Testis (tissue), 3 donors: Measurements from ENCODE around the gene EPGN. TPM values are rescaled to one million over a fixed set of nuclear protein-coding genes. Genes with fewer than 3 reads are reported as not detected.

ENCODE experiments used
- DNase-seq: peaks from one replicate; pipeline ENCODE4 v3.0.0-alpha.2; 2019
- H3K27ac ChIP-seq, 2 donors: fragments of 200-600 bp; sonication (generic); one replicate each; pipeline ENCODE4 v1.5.1; 2019
- H3K27me3 ChIP-seq: fragments of 200-600 bp; sonication (generic); one replicate; pipeline ENCODE4 v1.5.1; 2019
- H3K36me3 ChIP-seq: fragments of 200-600 bp; sonication (generic); one replicate; pipeline ENCODE4 v1.5.1; 2017; ENCODE audit warnings: low read depth; ENCODE audit errors: missing control alignments
- H3K4me1 ChIP-seq: fragments of 200-600 bp; sonication (generic); one replicate; pipeline ENCODE4 v1.5.1; 2019
- H3K4me3 ChIP-seq, 2 donors: fragments of 200-600 bp; sonication (generic); one replicate each; pipeline ENCODE4 v1.5.1; 2017 to 2019
- H3K9me3 ChIP-seq: fragments of 200-600 bp; sonication (generic); one replicate; pipeline ENCODE4 v1.5.1; 2017
- CTCF ChIP-seq, 3 experiments: fragments of 450-650 bp in 2 of 3; fragments of 200-600 bp in 1 of 3; sonication (generic) in 1 of 3; IDR thresholded peaks; one replicate each; pipeline ENCODE4 v1.5.1; 2016 to 2019; ENCODE audit warnings: antibody characterized with exemption in 3 of 3, mild to moderate bottlenecking in 2 of 3, moderate library complexity in 1 of 3
- POLR2A ChIP-seq: fragments of 450-650 bp; IDR thresholded peaks from one replicate; pipeline ENCODE4 v1.6.1; 2017; ENCODE audit warnings: antibody characterized with exemption, mild to moderate bottlenecking, moderate library complexity
- WGBS, 2 donors: methylation state at CpG; one replicate each; pipeline ENCODE4 v1.1.5; 2018; 5-methylcytosine and 5-hydroxymethylcytosine counted together
- intact Hi-C: fragments of 100-400 bp; cut with DNase I; formaldehyde crosslinking; loops from one replicate; pipeline ENCODE4 v1.15.1; 2023; ENCODE audit warnings: low total_unique reads
- polyA plus RNA-seq: library from polyadenylated mRNA; stranded (reverse); fragments of 350-450 nt; fragmentation: Illumina TruSeq; extraction: RNeasy Lipid Tissue Mini Kit (QIAGEN cat#74804); gene quantifications from one replicate; pipeline ENCODE4 v1.2.3, GENCODE V29; 2014; ENCODE audit warnings: low read depth, low replicate concordance; ENCODE audit not compliant: insufficient read depth
- total RNA-seq, 2 donors: library from RNA; depleted of rRNA; stranded (reverse); fragments of >200 nt; gene quantifications; one replicate each; pipeline ENCODE4 v1.2.3, GENCODE V29; 2016

Gene EPGN
- total and polyA plus RNA-seq, 3 donors from 2014 or later = 0.25 to 1.7 TPM; not detected in 1

GRCh38 chr4:74266081-74266480 lies 42.2 kb upstream of the EPGN start:
- DNase-seq = no peak
- H3K4me3 ChIP-seq = no peak overlapping the region
- H3K36me3 ChIP-seq = no peaks in the 10 kb centered on the region
- intact Hi-C loops = no loop called here
- H3K27ac ChIP-seq = no peak overlapping the region
- TF ChIP-seq CTCF (IDR thresholded peaks at IDR 0.05) = no peak
- no peak for TF ChIP-seq POLR2A
- no peaks in the 10 kb centered on the region for H3K4me1 ChIP-seq
- H3K27me3 ChIP-seq = no peaks in the 10 kb centered on the region
- H3K9me3 ChIP-seq = no peaks in the 10 kb centered on the region

- H3K27me3 ChIP-seq = no peaks in the 10 kb centered on the region
These were observed 40.2 kb upstream of the EPGN start for GRCh38 chr4:74267998-74268606.

GRCh38 chr4:74268643-74269042 lies 39.6 kb upstream of the EPGN start:
- no peak overlapping the region for H3K27ac ChIP-seq
- 91 to 96% methylated on average over 2 of the region's 2 CpGs for WGBS, 2 donors
- H3K27me3 ChIP-seq = no peaks in the 10 kb centered on the region
- no peak for TF ChIP-seq CTCF (IDR thresholded peaks at IDR 0.05)
- TF ChIP-seq POLR2A = no peak
- no peaks in the 10 kb centered on the region for H3K9me3 ChIP-seq
- no peak for DNase-seq
- H3K4me3 ChIP-seq = no peak overlapping the region
- no peaks in the 10 kb centered on the region for H3K4me1 ChIP-seq
- H3K36me3 ChIP-seq = no peaks in the 10 kb centered on the region
- intact Hi-C loops = no loop called here

More at GRCh38 chr4:74267998-74268606, 40.2 kb upstream of the EPGN start:
- DNase-seq = no peak
- Histone ChIP-seq H3K4me3 (no peak overlapping the region), H3K4me1 (no peaks in the 10 kb centered on the region), H3K36me3 (no peaks in the 10 kb centered on the region), H3K9me3 (no peaks in the 10 kb centered on the region), H3K27ac (no peak overlapping the region)
- intact Hi-C loops = no loop called here
- no peak for TF ChIP-seq POLR2A
- no peak for TF ChIP-seq CTCF (IDR thresholded peaks at IDR 0.05)

GRCh38 chr4:74278490-74278889 lies 29.8 kb upstream of the EPGN start:
- no peaks in the 10 kb centered on the region for H3K36me3 ChIP-seq
- H3K4me3 ChIP-seq = no peak overlapping the region
- H3K4me1 ChIP-seq = no peaks in the 10 kb centered on the region
- intact Hi-C loops = no loop called here
- H3K9me3 ChIP-seq = no peaks in the 10 kb centered on the region
- DNase-seq = no peak
- TF ChIP-seq POLR2A (no peak), CTCF (IDR thresholded peaks at IDR 0.05) (no peak)
- no peak overlapping the region for H3K27ac ChIP-seq
- 72 to 74% methylated on average over 3 of the region's 3 CpGs for WGBS, 2 donors
- no peaks in the 10 kb centered on the region for H3K27me3 ChIP-seq

GRCh38 chr4:74279716-74280115 lies 28.6 kb upstream of the EPGN start:
- no peaks in the 10 kb centered on the region for H3K4me1 ChIP-seq
- 97 to 98% methylated on average over 3 of the region's 3 CpGs for WGBS, 2 donors
- H3K4me3 ChIP-seq = no peak overlapping the region
- H3K9me3 ChIP-seq = no peaks in the 10 kb centered on the region
- DNase-seq = no peak
- intact Hi-C loops = no loop called here
- TF ChIP-seq CTCF (IDR thresholded peaks at IDR 0.05) (no peak), POLR2A (no peak)
- no peak overlapping the region for H3K27ac ChIP-seq
- H3K27me3 ChIP-seq = no peaks in the 10 kb centered on the region
- H3K36me3 ChIP-seq = no peaks in the 10 kb centered on the region
